MM.1S (cell line): Measurements from ENCODE around the gene PACRG.

Source experiments
- EZH2 ChIP-seq: fragments of 300-600 bp; sonication (generic); optimal IDR thresholded peaks from 2 replicates; pipeline ENCODE3; 2017; ENCODE audit warnings: low read depth, mild to moderate bottlenecking, antibody characterized with exemption, low read length, mixed read lengths
- EZH2phosphoT487 ChIP-seq: fragments of 300-600 bp; sonication (generic); IDR thresholded peaks from 2 replicates; pipeline ENCODE4 v1.6.1; 2018; ENCODE audit warnings: antibody characterized with exemption, low read length

- TF ChIP-seq EZH2phosphoT487 = no peak
- no peak for TF ChIP-seq EZH2
Observed at GRCh38 chr6:162863821-162864220, 136.0 kb downstream of the PACRG start.
